Measurements from ENCODE around the gene SEMA4G.

The SEMA4G gene

GRCh38 chr10:100996678-100997359, 27.5 kb downstream of the SEMA4G start:
- peak; percentile 46 for DNase-seq (ENCODE audit: low read depth)
- H3K4me3 ChIP-seq (ENCODE audit: low read depth, low read length) = peak overlapping the region; percentile 81

GRCh38 chr10:100997360-100998182, 28.3 kb downstream of the SEMA4G start:
- TF ChIP-seq, protein P1, sequence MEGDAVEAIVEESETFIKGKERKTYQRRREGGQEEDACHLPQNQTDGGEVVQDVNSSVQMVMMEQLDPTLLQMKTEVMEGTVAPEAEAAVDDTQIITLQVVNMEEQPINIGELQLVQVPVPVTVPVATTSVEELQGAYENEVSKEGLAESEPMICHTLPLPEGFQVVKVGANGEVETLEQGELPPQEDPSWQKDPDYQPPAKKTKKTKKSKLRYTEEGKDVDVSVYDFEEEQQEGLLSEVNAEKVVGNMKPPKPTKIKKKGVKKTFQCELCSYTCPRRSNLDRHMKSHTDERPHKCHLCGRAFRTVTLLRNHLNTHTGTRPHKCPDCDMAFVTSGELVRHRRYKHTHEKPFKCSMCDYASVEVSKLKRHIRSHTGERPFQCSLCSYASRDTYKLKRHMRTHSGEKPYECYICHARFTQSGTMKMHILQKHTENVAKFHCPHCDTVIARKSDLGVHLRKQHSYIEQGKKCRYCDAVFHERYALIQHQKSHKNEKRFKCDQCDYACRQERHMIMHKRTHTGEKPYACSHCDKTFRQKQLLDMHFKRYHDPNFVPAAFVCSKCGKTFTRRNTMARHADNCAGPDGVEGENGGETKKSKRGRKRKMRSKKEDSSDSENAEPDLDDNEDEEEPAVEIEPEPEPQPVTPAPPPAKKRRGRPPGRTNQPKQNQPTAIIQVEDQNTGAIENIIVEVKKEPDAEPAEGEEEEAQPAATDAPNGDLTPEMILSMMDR (IDR thresholded peaks at IDR 0.05; ENCODE audit: insufficient read depth, low read depth, low read length, missing control alignments) = peak; percentile 93
- DNase-seq (ENCODE audit: low read depth) = peak; percentile 82

More at GRCh38 chr10:100996678-100997359, 27.5 kb downstream of the SEMA4G start:
- TF ChIP-seq, protein P1 (IDR thresholded peaks at IDR 0.05; ENCODE audit: insufficient read depth, low read depth, low read length, missing control alignments) = no peak

DNA sequence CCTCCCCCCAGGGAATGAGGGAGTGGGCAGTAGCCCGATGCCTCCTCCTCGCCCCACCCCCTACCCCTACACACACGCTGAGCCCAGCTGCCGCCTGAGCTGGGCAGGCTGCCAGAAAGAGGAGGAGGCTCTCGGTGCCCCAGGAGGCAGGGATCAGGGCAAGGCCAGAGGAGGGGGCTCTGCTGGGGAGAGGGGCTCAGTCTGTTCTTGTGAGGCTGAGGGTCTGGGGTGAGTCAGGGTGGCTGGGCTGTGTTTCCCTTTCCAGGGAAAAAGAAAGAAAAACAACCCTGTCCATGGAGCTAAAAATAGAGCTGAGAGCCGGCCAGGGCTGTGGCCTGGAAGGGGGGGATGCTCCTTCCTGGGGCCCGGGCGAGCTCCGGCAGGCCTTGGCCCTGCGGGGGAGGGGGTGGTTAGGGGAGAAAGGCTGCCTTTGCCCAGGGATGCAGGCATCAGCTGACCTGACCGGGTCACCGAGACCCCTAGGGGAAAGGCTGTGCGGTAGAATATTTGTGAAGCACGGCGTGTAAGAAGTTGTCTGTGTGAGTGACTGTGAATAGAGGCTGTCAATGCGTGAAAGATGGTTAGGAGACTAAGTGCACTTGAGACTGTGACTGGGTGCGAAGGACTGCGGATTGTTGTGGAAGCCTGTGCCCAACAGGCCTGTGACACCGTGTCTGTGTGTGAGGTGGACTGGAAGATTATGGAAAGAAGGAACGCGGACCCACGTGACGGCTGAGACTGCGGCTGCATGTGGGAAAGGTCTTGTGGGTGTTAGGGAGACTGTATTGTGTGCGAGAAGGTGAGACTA, 29.1 kb downstream of the SEMA4G start:
- TF ChIP-seq, protein P1 (IDR thresholded peaks at IDR 0.05; ENCODE audit: insufficient read depth, low read depth, low read length, missing control alignments) = no peak
- peak; percentile 77 for DNase-seq (ENCODE audit: low read depth)
- peak overlapping the region; percentile 81 for H3K4me3 ChIP-seq (ENCODE audit: low read depth, low read length)

More at GRCh38 chr10:100997360-100998182, 28.3 kb downstream of the SEMA4G start:
- H3K4me3 ChIP-seq (ENCODE audit: low read depth, low read length) = peak overlapping the region; percentile 81

- peak overlapping the region; percentile 81 for H3K4me3 ChIP-seq (ENCODE audit: low read depth, low read length)
- TF ChIP-seq, protein P1 (IDR thresholded peaks at IDR 0.05; ENCODE audit: insufficient read depth, low read depth, low read length, missing control alignments) = peak; percentile 87
- DNase-seq (ENCODE audit: low read depth) = peak; percentile 82
Measured at GRCh38 chr10:100998991-100999741, 29.9 kb downstream of the SEMA4G start.

DNA sequence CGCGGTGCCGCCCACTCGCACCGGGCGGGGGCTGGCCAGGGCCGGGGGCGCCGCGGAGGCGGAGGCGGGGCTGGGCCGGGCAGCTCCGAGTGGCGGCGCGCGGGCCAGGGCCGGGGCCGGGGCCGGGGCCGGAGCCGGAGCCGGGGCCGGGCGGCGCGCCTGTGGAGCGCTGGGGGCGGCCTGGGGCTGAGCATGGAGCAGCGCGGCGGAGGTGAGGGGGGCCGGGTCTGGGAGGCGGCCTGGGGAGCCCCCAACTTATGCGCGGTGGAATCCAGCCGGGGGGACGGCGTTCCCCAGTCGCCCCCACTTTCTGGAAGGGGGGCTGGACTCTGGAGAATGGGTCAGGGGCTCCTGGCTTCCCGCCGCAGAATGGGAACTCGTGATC, 30.4 kb downstream of the SEMA4G start, which contains the start of gene LZTS2:
LZTS2 (plus strand) TSS at position 67 of the 385 bp plus-strand sequence. CDS start 2,731 bp downstream, outside the sequence.
- TF ChIP-seq, protein P1 (IDR thresholded peaks at IDR 0.05; ENCODE audit: insufficient read depth, low read depth, low read length, missing control alignments) = no peak
- DNase-seq (ENCODE audit: low read depth) = no peak
- peak within 1 kb of the TSS; percentile 81 for H3K4me3 ChIP-seq (ENCODE audit: low read depth, low read length)
